Ishikawa (cell line): ENCODE data around the gene SH3PXD2A.

Experiments
- CEBPB ChIP-seq: IDR thresholded peaks from 2 replicates; pipeline ENCODE4 v1.6.1; 2012
- CREB1 ChIP-seq: IDR thresholded peaks from 2 replicates; pipeline ENCODE4 v1.6.1; 2012; ENCODE audit warnings: low read depth
- EGR1 ChIP-seq: IDR thresholded peaks from 2 replicates; pipeline ENCODE4 v1.6.1; 2012
- EP300 ChIP-seq: IDR thresholded peaks from 2 replicates; pipeline ENCODE4 v1.6.1; 2012; ENCODE audit warnings: borderline replicate concordance
- FOXM1 ChIP-seq: IDR thresholded peaks from 2 replicates; pipeline ENCODE4 v1.6.1; 2012; ENCODE audit warnings: low read depth, borderline replicate concordance
- MAX ChIP-seq: IDR thresholded peaks from 2 replicates; pipeline ENCODE4 v1.6.1; 2012
- NFIC ChIP-seq: IDR thresholded peaks from 2 replicates; pipeline ENCODE4 v1.6.1; 2012
- RAD21 ChIP-seq: IDR thresholded peaks from 2 replicates; pipeline ENCODE4 v1.6.1; 2012; ENCODE audit warnings: low read depth
- TAF1 ChIP-seq: IDR thresholded peaks from 2 replicates; pipeline ENCODE4 v1.6.1; 2012; ENCODE audit warnings: low read depth, mild to moderate bottlenecking
- TCF12 ChIP-seq: IDR thresholded peaks from 2 replicates; pipeline ENCODE4 v1.6.1; 2012; ENCODE audit warnings: low read depth
- TEAD4 ChIP-seq: IDR thresholded peaks from 2 replicates; pipeline ENCODE4 v1.6.1; 2012
- YY1 ChIP-seq: IDR thresholded peaks from 2 replicates; pipeline ENCODE4 v1.6.1; 2012; ENCODE audit warnings: low read depth
- ZBTB7A ChIP-seq: IDR thresholded peaks from 2 replicates; pipeline ENCODE4 v1.6.1; 2012; ENCODE audit warnings: low read depth
- TF ChIP-seq, protein P1 (sequence below): IDR thresholded peaks from 2 replicates; pipeline ENCODE4 v1.6.1; 2012; ENCODE audit warnings: low read depth, mild to moderate bottlenecking
- TF ChIP-seq, protein P2 (sequence below): IDR thresholded peaks from 2 replicates; pipeline ENCODE4 v1.6.1; 2012

Gene SH3PXD2A

DNA sequence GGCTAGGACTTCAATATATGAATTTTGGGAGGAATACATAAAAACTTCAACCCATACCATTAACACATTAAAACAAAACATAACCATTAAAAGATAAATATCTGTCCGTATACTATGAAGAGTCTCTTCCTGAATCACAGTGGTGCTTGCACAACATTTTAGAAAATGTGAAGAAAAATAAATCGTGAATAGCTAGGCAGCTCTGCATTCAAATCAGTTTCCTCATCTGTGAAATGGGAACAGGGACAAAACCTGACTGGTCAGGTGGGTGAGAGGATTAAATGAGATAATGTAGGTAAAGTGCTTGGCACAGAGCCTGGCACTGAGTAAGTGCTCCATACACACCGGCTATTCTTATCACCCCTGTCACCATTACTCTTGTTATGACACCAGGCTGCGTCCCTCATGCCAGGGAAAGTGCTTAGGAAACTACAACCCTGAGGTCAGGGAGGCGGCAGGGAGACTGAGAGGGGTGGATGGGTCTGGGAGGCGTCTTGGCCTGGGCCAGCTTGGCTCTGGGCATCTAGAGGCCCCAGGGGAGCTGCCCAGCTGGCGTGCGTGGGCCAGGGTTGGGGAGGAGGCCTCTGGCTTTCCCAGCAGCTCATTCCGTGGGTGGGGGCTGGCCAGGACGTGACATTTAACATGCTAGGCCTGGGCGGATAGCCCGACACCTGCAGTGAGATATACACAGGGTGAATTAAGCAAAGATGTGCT lies 78.3 kb downstream of the SH3PXD2A start:
- TF ChIP-seq CREB1 = no peak
- TF ChIP-seq RAD21 = no peak
- TF ChIP-seq TAF1 = no peak
- TF ChIP-seq NFIC = no peak
- TF ChIP-seq EGR1 = peak; percentile 43; the same call in 1 of the 2 replicates
- no peak for TF ChIP-seq CEBPB

GRCh38 chr10:103775776-103776175 lies 79.6 kb downstream of the SH3PXD2A start:
- TF ChIP-seq MAX = no peak
- no peak for TF ChIP-seq TAF1
- no peak for TF ChIP-seq ZBTB7A

- TF ChIP-seq TCF12 (no peak), TEAD4 (no peak), TAF1 (0 out of 2 replicates have a peak, but pooled peaks have one; percentile 37), EP300 (0 out of 2 replicates have a peak, but pooled peaks have one; percentile 11), CEBPB (no peak), EGR1 (peak; percentile 93), FOXM1 (no peak), YY1 (no peak), ZBTB7A (peak; percentile 83; the same call in 1 of the 2 replicates), RAD21 (no peak), MAX (peak; percentile 50; the same call in 1 of the 2 replicates), NFIC (no peak), CREB1 (no peak)
- TF ChIP-seq, protein P1, sequence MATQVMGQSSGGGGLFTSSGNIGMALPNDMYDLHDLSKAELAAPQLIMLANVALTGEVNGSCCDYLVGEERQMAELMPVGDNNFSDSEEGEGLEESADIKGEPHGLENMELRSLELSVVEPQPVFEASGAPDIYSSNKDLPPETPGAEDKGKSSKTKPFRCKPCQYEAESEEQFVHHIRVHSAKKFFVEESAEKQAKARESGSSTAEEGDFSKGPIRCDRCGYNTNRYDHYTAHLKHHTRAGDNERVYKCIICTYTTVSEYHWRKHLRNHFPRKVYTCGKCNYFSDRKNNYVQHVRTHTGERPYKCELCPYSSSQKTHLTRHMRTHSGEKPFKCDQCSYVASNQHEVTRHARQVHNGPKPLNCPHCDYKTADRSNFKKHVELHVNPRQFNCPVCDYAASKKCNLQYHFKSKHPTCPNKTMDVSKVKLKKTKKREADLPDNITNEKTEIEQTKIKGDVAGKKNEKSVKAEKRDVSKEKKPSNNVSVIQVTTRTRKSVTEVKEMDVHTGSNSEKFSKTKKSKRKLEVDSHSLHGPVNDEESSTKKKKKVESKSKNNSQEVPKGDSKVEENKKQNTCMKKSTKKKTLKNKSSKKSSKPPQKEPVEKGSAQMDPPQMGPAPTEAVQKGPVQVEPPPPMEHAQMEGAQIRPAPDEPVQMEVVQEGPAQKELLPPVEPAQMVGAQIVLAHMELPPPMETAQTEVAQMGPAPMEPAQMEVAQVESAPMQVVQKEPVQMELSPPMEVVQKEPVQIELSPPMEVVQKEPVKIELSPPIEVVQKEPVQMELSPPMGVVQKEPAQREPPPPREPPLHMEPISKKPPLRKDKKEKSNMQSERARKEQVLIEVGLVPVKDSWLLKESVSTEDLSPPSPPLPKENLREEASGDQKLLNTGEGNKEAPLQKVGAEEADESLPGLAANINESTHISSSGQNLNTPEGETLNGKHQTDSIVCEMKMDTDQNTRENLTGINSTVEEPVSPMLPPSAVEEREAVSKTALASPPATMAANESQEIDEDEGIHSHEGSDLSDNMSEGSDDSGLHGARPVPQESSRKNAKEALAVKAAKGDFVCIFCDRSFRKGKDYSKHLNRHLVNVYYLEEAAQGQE = no peak
- TF ChIP-seq, protein P2, sequence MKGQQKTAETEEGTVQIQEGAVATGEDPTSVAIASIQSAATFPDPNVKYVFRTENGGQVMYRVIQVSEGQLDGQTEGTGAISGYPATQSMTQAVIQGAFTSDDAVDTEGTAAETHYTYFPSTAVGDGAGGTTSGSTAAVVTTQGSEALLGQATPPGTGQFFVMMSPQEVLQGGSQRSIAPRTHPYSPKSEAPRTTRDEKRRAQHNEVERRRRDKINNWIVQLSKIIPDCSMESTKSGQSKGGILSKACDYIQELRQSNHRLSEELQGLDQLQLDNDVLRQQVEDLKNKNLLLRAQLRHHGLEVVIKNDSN = no peak
These were observed 83.1 kb downstream of the SH3PXD2A start for GRCh38 chr10:103772096-103772845.

- no peak for TF ChIP-seq YY1
- no peak for TF ChIP-seq TEAD4
- TF ChIP-seq TAF1 = no peak
- TF ChIP-seq NFIC = no peak
- no peak for TF ChIP-seq CREB1
- no peak for TF ChIP-seq ZBTB7A
- TF ChIP-seq MAX = no peak
- no peak for TF ChIP-seq EGR1
- TF ChIP-seq TCF12 = no peak
- TF ChIP-seq FOXM1 = no peak
- no peak for TF ChIP-seq CEBPB
- TF ChIP-seq EP300 = no peak
- TF ChIP-seq, protein P1 = no peak
- no peak for TF ChIP-seq RAD21
- TF ChIP-seq, protein P2 = no peak
These were observed 85.2 kb downstream of the SH3PXD2A start for GRCh38 chr10:103770139-103770538.

DNA sequence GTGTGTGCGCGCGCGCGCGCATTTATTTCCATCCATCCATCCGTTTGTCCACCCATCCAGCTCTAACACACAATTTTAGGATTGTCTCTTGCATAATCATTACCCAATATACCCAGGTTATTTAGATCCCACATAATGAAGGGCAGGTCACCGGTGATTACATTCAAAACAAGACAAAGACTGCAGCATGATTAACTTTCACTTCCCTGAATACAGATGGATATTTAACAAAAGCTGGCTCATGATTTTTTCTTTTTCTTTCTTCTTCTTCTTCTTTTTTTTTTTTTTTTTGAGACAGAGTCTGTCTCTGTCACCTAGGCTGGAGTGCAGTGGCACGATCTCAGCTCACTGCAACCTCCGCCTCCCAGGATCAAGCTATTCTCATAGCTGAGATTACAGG lies 86.2 kb downstream of the SH3PXD2A start:
- TF ChIP-seq TAF1 (no peak), TEAD4 (no peak)
